ENCODE data around the gene AKAP6. TPM values are rescaled to one million over a fixed set of nuclear protein-coding genes. Genes with fewer than 3 reads are reported as not detected.

AKAP6 gene
- total RNA-seq, 1 experiment from 2014 or later: 2.3 TPM

DNA sequence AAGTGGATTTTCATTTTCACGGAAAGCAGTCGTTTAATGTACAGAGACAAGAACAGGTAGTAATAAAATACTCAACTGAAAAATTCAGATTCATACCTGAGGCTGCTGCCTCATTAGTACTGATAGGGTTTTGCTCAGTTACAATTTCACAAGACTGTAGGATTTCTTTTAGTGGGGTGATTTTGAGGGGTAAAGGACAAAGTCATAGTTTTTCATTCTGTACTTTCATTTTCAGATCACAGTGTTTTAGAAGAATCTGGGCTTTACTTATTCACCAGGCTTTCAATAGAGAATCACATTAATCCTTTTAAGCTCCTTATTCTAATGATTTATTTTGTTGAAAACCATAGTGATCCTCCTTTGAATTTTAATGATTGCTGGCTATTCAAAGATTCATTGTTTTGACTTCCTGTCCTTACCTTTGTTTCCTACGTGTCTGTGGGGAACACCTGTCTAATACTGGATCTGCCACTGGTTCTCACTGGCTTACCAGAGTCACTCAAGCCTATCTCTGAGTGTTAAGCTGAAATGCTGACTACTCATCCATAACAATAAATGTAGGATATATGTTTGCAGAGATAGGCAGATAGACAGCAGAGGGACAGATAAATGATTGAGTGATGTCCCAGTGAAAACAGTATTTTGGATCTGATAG is 365.8 kb downstream of the AKAP6 start:
- Histone ChIP-seq H3K4me2 (ENCODE audit: low read depth, low read length, poor library complexity, severe bottlenecking) (no peak overlapping the region), H3K9me3 (ENCODE audit: low read length) (no peaks in the 10 kb centered on the region), H3K79me2 (ENCODE audit: low read length) (no peaks in the 10 kb centered on the region), H3K27ac (ENCODE audit: low read length) (no peak overlapping the region), H3K36me3 (ENCODE audit: insufficient read depth, low read length) (no peaks in the 10 kb centered on the region), H3K4me3 (ENCODE audit: low read length) (no peak overlapping the region), H3K27me3 (ENCODE audit: low read length) (no peaks in the 10 kb centered on the region), H3K9ac (ENCODE audit: low read length) (no peak overlapping the region), H3K4me1 (ENCODE audit: low read length) (no peaks in the 10 kb centered on the region), H4K20me1 (ENCODE audit: insufficient read depth, low read depth, low read length) (no peaks in the 10 kb centered on the region), H3K9me2 (replicated peaks; ENCODE audit: insufficient read depth, low read length) (no peaks in the 10 kb centered on the region), H2AFZ (ENCODE audit: low read length) (no peak overlapping the region)
- DNase-seq: no peak

DNA sequence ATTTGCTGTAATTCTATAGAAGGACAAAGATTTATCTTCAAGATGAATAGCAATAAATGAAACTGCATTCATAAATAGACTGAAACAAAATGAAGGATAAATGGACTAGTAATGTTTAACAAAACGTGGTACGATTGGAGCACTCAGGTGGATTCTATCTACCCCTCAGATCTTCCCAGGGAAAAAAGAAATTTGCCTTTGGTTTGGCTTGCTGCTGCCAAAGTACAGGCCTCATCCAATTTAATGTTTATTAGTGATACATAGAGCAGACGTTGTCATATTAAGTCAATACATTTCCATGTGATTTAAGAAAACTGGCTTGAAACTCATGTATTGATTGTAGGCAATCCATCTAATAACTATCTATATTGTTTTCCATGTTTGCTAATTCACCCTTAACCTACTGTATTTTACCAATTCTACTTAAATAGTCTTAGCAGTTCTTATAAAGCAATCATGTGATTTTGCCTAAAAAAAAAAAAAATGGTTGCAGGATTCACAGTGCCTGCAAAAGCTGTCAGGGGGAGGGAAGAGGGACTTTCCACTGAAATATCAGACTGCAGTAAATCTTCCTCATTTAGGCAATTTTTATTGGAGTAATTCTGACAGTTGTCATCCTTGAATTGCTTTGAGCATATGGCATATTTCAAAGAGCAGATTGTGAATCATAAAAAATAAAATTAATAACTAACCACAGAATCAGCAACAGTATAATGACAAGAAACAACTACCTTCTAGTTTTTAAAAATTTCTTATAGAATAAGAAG is 367.4 kb downstream of the AKAP6 start:
- Histone ChIP-seq H3K4me1 (ENCODE audit: low read length) (no peaks in the 10 kb centered on the region), H3K27me3 (ENCODE audit: low read length) (no peaks in the 10 kb centered on the region), H2AFZ (ENCODE audit: low read length) (no peak overlapping the region), H3K9me2 (replicated peaks; ENCODE audit: insufficient read depth, low read length) (no peaks in the 10 kb centered on the region), H3K4me2 (ENCODE audit: low read depth, low read length, poor library complexity, severe bottlenecking) (no peak overlapping the region), H3K79me2 (ENCODE audit: low read length) (no peaks in the 10 kb centered on the region), H3K27ac (ENCODE audit: low read length) (no peak overlapping the region), H3K9ac (ENCODE audit: low read length) (no peak overlapping the region), H3K4me3 (ENCODE audit: low read length) (no peak overlapping the region), H3K9me3 (ENCODE audit: low read length) (no peaks in the 10 kb centered on the region), H4K20me1 (ENCODE audit: insufficient read depth, low read depth, low read length) (no peaks in the 10 kb centered on the region), H3K36me3 (ENCODE audit: insufficient read depth, low read length) (no peaks in the 10 kb centered on the region)
- DNase-seq: no peak

- H3K27me3 ChIP-seq (ENCODE audit: low read length): no peaks in the 10 kb centered on the region
- H3K4me1 ChIP-seq (ENCODE audit: low read length): no peaks in the 10 kb centered on the region
- no peak overlapping the region for H3K27ac ChIP-seq (ENCODE audit: low read length)
- H3K36me3 ChIP-seq (ENCODE audit: insufficient read depth, low read length): no peaks in the 10 kb centered on the region
- H2AFZ ChIP-seq (ENCODE audit: low read length): no peak overlapping the region
- no peak overlapping the region for H3K9ac ChIP-seq (ENCODE audit: low read length)
- no peak overlapping the region for H3K4me3 ChIP-seq (ENCODE audit: low read length)
- DNase-seq: no peak
- H3K79me2 ChIP-seq (ENCODE audit: low read length): no peaks in the 10 kb centered on the region
- no peaks in the 10 kb centered on the region for H3K9me2 ChIP-seq (replicated peaks; ENCODE audit: insufficient read depth, low read length)
- no peaks in the 10 kb centered on the region for H4K20me1 ChIP-seq (ENCODE audit: insufficient read depth, low read depth, low read length)
- no peak overlapping the region for H3K4me2 ChIP-seq (ENCODE audit: low read depth, low read length, poor library complexity, severe bottlenecking)
- no peaks in the 10 kb centered on the region for H3K9me3 ChIP-seq (ENCODE audit: low read length)
These were observed 368.0 kb downstream of the AKAP6 start for GRCh38 chr14:32697114-32697513.

GRCh38 chr14:32697704-32698103 is 368.6 kb downstream of the AKAP6 start:
- DNase-seq: no peak
- H3K4me3 ChIP-seq (ENCODE audit: low read length): no peak overlapping the region
- H3K27ac ChIP-seq (ENCODE audit: low read length): no peak overlapping the region
- no peaks in the 10 kb centered on the region for H3K9me3 ChIP-seq (ENCODE audit: low read length)
- H3K4me1 ChIP-seq (ENCODE audit: low read length): no peaks in the 10 kb centered on the region
- H3K36me3 ChIP-seq (ENCODE audit: insufficient read depth, low read length): no peaks in the 10 kb centered on the region
- no peak overlapping the region for H2AFZ ChIP-seq (ENCODE audit: low read length)
- H3K9me2 ChIP-seq (replicated peaks; ENCODE audit: insufficient read depth, low read length): no peaks in the 10 kb centered on the region
- no peaks in the 10 kb centered on the region for H3K79me2 ChIP-seq (ENCODE audit: low read length)
- H3K27me3 ChIP-seq (ENCODE audit: low read length): no peaks in the 10 kb centered on the region
- H3K9ac ChIP-seq (ENCODE audit: low read length): no peak overlapping the region
- no peak overlapping the region for H3K4me2 ChIP-seq (ENCODE audit: low read depth, low read length, poor library complexity, severe bottlenecking)
- H4K20me1 ChIP-seq (ENCODE audit: insufficient read depth, low read depth, low read length): no peaks in the 10 kb centered on the region

- H3K4me1 ChIP-seq (ENCODE audit: low read length): no peaks in the 10 kb centered on the region
- no peak overlapping the region for H2AFZ ChIP-seq (ENCODE audit: low read length)
- no peaks in the 10 kb centered on the region for H3K27me3 ChIP-seq (ENCODE audit: low read length)
- no peaks in the 10 kb centered on the region for H4K20me1 ChIP-seq (ENCODE audit: insufficient read depth, low read depth, low read length)
- no peaks in the 10 kb centered on the region for H3K79me2 ChIP-seq (ENCODE audit: low read length)
- H3K4me3 ChIP-seq (ENCODE audit: low read length): no peak overlapping the region
- H3K9ac ChIP-seq (ENCODE audit: low read length): no peak overlapping the region
- H3K27ac ChIP-seq (ENCODE audit: low read length): no peak overlapping the region
- no peaks in the 10 kb centered on the region for H3K9me2 ChIP-seq (replicated peaks; ENCODE audit: insufficient read depth, low read length)
- H3K9me3 ChIP-seq (ENCODE audit: low read length): no peaks in the 10 kb centered on the region
- no peak for DNase-seq
- H3K4me2 ChIP-seq (ENCODE audit: low read depth, low read length, poor library complexity, severe bottlenecking): no peak overlapping the region
- H3K36me3 ChIP-seq (ENCODE audit: insufficient read depth, low read length): no peaks in the 10 kb centered on the region
These were observed 369.7 kb downstream of the AKAP6 start for GRCh38 chr14:32698831-32699230.

DNA sequence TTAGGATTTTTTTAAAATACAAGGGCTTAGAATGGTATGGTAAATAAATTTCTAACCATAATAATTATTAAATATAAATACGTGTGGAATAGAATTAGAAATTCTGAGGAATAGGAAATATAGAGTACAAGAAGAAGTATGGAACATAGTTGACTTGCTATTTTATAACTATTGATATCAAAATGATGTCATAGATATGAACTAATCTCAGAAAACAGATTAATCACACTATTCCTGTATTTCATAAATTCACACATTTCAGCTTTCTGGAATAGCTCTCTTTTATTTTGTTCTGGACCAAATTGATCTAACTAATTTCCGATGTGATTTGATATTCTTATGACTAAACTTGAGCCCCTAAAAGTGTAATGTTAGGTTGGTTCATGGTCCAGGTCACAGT is 372.4 kb downstream of the AKAP6 start:
- H3K4me2 ChIP-seq (ENCODE audit: low read depth, low read length, poor library complexity, severe bottlenecking): no peak overlapping the region
- H3K79me2 ChIP-seq (ENCODE audit: low read length): no peaks in the 10 kb centered on the region
- no peaks in the 10 kb centered on the region for H4K20me1 ChIP-seq (ENCODE audit: insufficient read depth, low read depth, low read length)
- no peak overlapping the region for H3K27ac ChIP-seq (ENCODE audit: low read length)
- H3K9ac ChIP-seq (ENCODE audit: low read length): no peak overlapping the region
- H3K9me2 ChIP-seq (replicated peaks; ENCODE audit: insufficient read depth, low read length): no peaks in the 10 kb centered on the region
- H3K4me1 ChIP-seq (ENCODE audit: low read length): no peaks in the 10 kb centered on the region
- no peak overlapping the region for H2AFZ ChIP-seq (ENCODE audit: low read length)
- H3K36me3 ChIP-seq (ENCODE audit: insufficient read depth, low read length): no peaks in the 10 kb centered on the region
- DNase-seq: no peak
- H3K9me3 ChIP-seq (ENCODE audit: low read length): no peaks in the 10 kb centered on the region
- no peak overlapping the region for H3K4me3 ChIP-seq (ENCODE audit: low read length)
- H3K27me3 ChIP-seq (ENCODE audit: low read length): no peaks in the 10 kb centered on the region

DNA sequence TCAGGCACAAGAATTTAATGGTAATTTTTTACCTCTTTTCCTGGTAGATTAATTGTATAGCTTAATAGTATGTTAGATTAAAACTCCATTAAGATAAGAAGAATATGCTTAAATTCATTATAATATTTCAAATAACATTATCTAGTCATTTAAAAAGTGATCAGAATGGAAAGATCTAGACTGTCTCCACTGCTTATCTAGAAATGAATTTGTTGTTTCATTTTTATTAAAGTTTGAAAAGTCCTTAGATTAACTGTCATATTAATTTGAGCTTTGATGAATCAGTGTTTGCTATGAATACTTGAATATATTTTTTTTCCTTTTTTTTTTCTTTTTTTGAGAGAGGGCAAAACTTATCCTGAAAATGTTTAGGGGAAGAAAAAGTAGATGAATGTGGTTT is 373.0 kb downstream of the AKAP6 start:
- no peak overlapping the region for H3K4me2 ChIP-seq (ENCODE audit: low read depth, low read length, poor library complexity, severe bottlenecking)
- H2AFZ ChIP-seq (ENCODE audit: low read length): no peak overlapping the region
- no peaks in the 10 kb centered on the region for H3K79me2 ChIP-seq (ENCODE audit: low read length)
- no peaks in the 10 kb centered on the region for H3K9me2 ChIP-seq (replicated peaks; ENCODE audit: insufficient read depth, low read length)
- no peaks in the 10 kb centered on the region for H3K36me3 ChIP-seq (ENCODE audit: insufficient read depth, low read length)
- no peak for DNase-seq
- no peak overlapping the region for H3K9ac ChIP-seq (ENCODE audit: low read length)
- H3K4me1 ChIP-seq (ENCODE audit: low read length): no peaks in the 10 kb centered on the region
- H3K9me3 ChIP-seq (ENCODE audit: low read length): no peaks in the 10 kb centered on the region
- no peaks in the 10 kb centered on the region for H4K20me1 ChIP-seq (ENCODE audit: insufficient read depth, low read depth, low read length)
- H3K27ac ChIP-seq (ENCODE audit: low read length): no peak overlapping the region
- H3K4me3 ChIP-seq (ENCODE audit: low read length): no peak overlapping the region
- H3K27me3 ChIP-seq (ENCODE audit: low read length): no peaks in the 10 kb centered on the region

GRCh38 chr14:32702562-32702961 is 373.5 kb downstream of the AKAP6 start:
- H3K79me2 ChIP-seq (ENCODE audit: low read length): no peaks in the 10 kb centered on the region
- H3K9ac ChIP-seq (ENCODE audit: low read length): no peak overlapping the region
- H3K27ac ChIP-seq (ENCODE audit: low read length): no peak overlapping the region
- no peak overlapping the region for H3K4me3 ChIP-seq (ENCODE audit: low read length)
- no peaks in the 10 kb centered on the region for H3K9me2 ChIP-seq (replicated peaks; ENCODE audit: insufficient read depth, low read length)
- H4K20me1 ChIP-seq (ENCODE audit: insufficient read depth, low read depth, low read length): no peaks in the 10 kb centered on the region
- H3K36me3 ChIP-seq (ENCODE audit: insufficient read depth, low read length): no peaks in the 10 kb centered on the region
- no peak for DNase-seq
- no peaks in the 10 kb centered on the region for H3K27me3 ChIP-seq (ENCODE audit: low read length)
- H3K4me2 ChIP-seq (ENCODE audit: low read depth, low read length, poor library complexity, severe bottlenecking): no peak overlapping the region
- H3K4me1 ChIP-seq (ENCODE audit: low read length): no peaks in the 10 kb centered on the region
- no peak overlapping the region for H2AFZ ChIP-seq (ENCODE audit: low read length)
- no peaks in the 10 kb centered on the region for H3K9me3 ChIP-seq (ENCODE audit: low read length)

Measured in Karpas-422 (cell line).